Caki2 (cell line): ENCODE measurements around the gene NFATC1. TPM values are rescaled to one million over a fixed set of nuclear protein-coding genes. Genes with fewer than 3 reads are reported as not detected.

Experiments
- DNase-seq: peaks from one replicate; pipeline ENCODE4 v3.0.0-alpha.2; 2015; ENCODE audit warnings: low read depth
- in situ Hi-C: cut with HindIII; loops from 2 replicates; pipeline ENCODE4 v1.10.0; 2016; ENCODE audit warnings: low sequenced_read_pairs, low pct_unique_long_range_greater_than_20kb, mixed read lengths
- total RNA-seq: library from RNA; depleted of rRNA; stranded (reverse); fragments of >200 nt; shearing (Covaris generic); gene quantifications from 2 replicates; pipeline ENCODE4 v1.2.3, GENCODE V29; 2014; ENCODE audit warnings: low replicate concordance

Gene NFATC1
- total RNA-seq, 1 experiment from 2014 or later = 8.3 TPM

- no peak for DNase-seq
- in situ Hi-C loops = no loop called here
Observed at GRCh38 chr18:79529296-79529695, 133.6 kb downstream of the NFATC1 start.

DNA sequence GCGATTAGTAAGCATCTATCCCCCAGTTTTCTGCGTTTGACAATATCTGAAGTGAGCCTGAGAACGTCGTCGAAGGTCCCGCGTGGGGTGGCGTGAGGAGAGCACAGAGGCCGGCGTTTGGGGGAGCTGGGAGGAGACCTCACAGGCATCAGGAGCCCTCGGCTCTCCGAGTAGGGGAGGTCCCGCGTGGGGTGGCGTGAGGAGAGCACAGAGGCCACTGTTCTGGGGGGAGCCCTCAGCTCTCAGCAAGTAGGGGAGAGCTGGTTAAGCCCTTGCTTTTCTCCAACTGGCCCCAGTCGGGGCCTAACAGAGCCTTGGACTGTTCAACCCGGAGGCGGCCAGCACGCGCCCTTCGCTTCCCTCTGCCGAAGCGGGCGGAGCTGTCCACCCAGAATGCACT lies 134.3 kb downstream of the NFATC1 start:
- DNase-seq = no peak
- in situ Hi-C loops = no loop called here

- DNase-seq = no peak
- in situ Hi-C loops = no loop called here
Observed at GRCh38 chr18:79530821-79531220, 135.1 kb downstream of the NFATC1 start.

DNA sequence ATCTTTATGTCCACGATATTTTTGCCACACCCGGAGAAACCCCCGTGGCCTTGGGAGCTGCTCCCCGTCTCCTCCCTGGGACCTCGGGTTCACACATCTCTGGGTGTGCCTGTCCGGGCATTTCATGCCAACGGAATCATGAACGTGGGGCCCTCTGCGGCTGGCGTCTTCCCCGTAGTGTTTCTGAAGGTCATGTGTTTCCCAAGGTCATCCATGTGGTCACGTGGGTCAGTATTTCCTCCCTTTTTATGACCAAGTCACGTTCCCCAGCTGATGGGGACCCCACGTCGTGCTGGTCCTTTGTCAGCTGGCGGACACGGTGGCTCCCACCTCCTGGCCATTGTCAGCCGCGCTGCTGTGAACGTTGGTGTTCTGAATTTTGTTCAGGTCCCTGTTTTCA lies 135.7 kb downstream of the NFATC1 start:
- in situ Hi-C loops = no loop called here
- no peak for DNase-seq

DNA sequence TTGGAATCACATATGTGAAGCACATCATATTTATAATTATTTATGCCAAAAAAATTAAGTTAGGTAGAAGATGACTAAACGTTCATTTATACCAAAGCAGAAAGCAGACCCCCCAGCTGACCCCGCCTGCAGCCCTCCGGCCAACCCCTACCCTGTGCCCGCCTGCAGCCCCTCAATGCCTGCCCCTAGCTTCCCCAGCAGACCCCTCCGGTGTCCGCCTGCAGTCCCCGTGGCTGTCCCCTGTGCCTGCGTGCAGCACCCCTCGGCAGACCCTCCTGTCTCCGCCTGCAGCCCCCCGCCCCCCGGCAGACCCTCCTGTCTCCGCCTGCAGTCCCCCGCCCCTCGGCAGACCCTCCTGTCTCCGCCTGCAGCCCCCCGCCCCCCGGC lies 136.2 kb downstream of the NFATC1 start:
- DNase-seq = no peak
- in situ Hi-C loops = no loop called here

DNA sequence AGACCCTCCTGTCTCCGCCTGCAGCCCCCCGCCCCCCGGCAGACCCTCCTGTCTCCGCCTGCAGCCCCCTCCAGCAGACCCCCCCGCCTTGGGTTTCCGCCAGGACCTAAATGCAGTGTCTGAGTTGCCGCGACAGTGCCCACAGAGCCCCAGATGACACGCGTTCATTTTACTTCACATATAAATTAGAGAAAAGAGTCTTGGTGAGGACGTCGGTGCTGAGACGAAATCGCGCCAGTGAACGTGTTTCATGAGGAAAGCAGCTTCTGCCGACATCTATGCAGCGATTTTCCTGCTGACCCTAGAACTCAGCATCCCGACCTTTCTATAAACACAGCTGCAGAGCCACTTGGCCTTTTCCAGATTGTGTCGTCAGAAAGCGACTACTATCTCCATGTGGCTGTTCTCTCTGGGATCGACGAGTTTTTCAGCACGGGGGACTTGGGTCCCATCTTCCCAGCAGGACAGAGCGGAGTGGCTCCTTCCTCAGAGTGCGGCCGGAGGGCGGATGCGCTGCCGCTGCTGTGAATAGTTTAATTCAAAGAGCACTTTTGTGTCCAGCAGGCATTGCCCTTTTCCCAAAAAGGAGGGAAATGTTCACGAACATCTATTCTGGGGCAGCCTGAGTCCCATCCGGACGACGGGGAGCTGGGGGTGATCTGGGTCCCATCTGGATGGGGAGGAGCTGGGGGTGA lies 136.7 kb downstream of the NFATC1 start:
- DNase-seq = no peak
- in situ Hi-C loops = no loop called here

DNA sequence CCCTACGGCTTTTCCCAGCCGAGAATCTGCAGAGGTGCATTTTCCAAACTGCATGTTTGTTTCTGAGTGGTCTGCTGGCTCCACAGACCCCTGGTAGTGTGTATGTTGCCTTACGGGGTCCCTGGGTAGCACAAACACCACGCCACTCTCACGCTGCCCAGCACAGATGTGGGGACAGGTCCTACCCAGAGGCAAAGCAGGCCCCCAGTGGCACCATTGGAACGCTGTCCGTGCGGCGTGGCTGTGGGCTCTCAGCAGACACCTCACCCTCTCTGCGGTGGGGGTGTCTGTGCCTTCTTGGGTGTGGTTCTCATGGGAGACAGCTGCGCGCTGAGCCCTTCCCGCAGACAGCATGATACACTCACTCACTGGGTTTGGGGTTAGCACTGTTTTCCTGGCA lies 137.4 kb downstream of the NFATC1 start:
- in situ Hi-C loops = no loop called here
- DNase-seq = no peak

GRCh38 chr18:79533591-79533990 lies 137.9 kb downstream of the NFATC1 start:
- DNase-seq = no peak
- in situ Hi-C loops = no loop called here

GRCh38 chr18:79534356-79534755 lies 138.6 kb downstream of the NFATC1 start:
- in situ Hi-C loops = no loop called here
- no peak for DNase-seq

GRCh38 chr18:79537758-79538157 lies 142.0 kb downstream of the NFATC1 start:
- no peak for DNase-seq
- in situ Hi-C loops = no loop called here

GRCh38 chr18:79538635-79539034 lies 142.9 kb downstream of the NFATC1 start:
- in situ Hi-C loops = no loop called here
- DNase-seq = no peak

GRCh38 chr18:79540161-79540903 lies 144.6 kb downstream of the NFATC1 start:
- DNase-seq = no peak
- in situ Hi-C loops = no loop called here

DNA sequence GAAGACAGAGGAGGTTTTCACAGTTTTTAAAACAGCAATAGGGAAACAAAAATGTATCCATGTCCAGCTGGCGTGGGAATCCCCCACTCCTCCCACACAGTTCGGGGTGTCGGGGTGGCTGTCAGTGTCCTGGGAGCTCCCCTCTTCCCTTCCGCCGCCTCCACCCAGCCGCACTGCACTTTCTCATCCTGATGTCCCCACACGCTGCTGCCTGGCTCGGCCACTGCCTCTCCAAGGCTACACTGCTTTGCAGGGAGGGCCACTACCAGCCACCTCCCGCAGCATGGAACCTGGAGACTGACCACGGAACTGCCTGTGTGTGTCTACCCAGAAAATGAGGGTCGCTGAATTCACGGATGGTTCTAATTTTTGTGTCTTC lies 145.2 kb downstream of the NFATC1 start:
- DNase-seq = no peak
- in situ Hi-C loops = no loop called here

DNA sequence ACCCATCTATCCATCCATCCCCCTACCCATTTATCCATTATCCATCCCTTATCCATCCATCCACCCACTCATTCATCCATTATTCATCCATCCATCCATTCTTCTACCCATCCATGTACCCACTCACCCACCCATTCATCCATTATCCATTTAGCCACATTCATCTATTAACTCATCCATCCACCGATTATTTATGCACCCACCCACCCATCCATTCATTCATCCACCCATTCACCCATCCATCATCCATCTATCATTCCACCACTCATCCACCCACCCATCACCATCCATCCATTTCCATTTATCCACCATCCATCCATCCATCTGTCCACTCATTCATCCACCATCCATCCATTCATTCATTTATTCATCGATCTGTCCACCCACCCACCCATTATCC lies 146.5 kb downstream of the NFATC1 start:
- in situ Hi-C loops = no loop called here
- no peak for DNase-seq

- in situ Hi-C loops = no loop called here
- no peak for DNase-seq
Observed at GRCh38 chr18:79542876-79543750, 147.4 kb downstream of the NFATC1 start.

DNA sequence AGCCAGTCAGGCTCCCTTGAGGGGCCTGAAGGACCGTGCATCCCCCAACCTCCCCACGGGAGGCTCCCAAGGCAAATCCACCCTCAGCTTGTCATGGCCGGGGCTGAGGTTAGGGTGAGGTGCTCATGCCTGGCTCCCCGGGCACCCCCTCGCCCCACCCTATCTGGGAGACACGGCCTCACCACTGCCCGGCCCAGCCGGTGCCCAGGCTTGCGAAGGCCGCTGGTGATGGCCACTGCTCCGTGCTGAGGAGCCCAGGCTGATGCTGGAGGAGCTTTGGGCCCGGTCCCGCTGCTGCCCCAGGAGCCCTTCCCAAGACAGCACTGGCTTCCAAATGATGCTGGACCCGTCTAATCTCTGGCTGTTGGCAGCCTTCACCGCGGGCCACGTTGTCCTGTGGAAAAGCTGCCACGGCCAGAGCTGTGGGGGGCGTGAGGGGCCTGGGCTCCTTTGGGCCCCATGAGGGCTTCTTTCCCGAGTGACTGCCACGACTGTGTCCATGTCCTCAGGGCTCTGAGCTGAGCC lies 148.2 kb downstream of the NFATC1 start:
- DNase-seq = no peak
- in situ Hi-C loops = no loop called here

GRCh38 chr18:79544386-79544963 lies 148.7 kb downstream of the NFATC1 start:
- in situ Hi-C loops = no loop called here
- DNase-seq = no peak

GRCh38 chr18:79545255-79545654 lies 149.5 kb downstream of the NFATC1 start:
- in situ Hi-C loops = no loop called here
- DNase-seq = no peak
